ENCODE data around the gene ZBTB5. TPM values are rescaled to one million over a fixed set of nuclear protein-coding genes. Genes with fewer than 3 reads are reported as not detected.

The ZBTB5 gene
- total and polyA plus RNA-seq, 2 of the 13 experiments (the other 11 are each of a cell fraction or from before 2014, with no cell fraction given), result 12.5 to 20.5 TPM

DNA sequence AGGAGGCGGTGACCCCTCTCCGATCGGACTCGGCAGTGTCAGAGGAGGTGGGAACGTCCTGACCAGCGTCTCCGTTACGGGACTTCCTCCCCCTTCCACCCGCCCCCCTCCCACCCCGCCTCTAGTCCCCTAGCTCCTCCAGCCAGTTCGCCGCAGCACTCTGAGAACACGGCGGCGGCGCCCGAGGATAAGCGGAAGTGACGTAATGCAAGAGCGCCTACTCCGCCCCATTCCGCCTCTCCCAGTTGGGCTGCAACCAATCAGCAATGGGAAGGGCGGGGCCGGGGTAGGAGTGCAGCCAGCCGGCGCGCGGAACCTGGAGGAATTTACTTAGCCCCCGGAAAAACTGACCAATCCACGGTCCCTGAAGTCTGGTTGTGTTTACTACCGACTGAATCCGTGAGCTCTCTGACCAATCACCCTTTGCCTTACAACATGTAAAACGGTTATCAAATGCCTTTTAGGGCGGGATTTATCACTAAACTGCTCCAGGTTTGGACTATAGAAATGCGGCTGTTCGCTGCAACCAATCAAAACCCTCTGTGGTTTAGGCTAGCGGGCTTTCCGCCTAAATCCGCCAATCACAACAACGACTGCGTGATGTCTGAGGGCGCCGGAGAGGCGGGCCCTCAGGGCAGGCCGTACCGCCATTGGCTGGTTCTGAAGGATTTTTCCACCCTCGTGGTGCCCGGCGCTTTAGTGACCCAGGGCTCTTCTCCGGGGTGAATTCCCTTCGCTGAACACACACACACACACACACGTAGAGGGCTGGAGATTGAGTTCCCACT lies at the start of gene ZBTB5 (continued):
- TF ChIP-seq, protein P1, sequence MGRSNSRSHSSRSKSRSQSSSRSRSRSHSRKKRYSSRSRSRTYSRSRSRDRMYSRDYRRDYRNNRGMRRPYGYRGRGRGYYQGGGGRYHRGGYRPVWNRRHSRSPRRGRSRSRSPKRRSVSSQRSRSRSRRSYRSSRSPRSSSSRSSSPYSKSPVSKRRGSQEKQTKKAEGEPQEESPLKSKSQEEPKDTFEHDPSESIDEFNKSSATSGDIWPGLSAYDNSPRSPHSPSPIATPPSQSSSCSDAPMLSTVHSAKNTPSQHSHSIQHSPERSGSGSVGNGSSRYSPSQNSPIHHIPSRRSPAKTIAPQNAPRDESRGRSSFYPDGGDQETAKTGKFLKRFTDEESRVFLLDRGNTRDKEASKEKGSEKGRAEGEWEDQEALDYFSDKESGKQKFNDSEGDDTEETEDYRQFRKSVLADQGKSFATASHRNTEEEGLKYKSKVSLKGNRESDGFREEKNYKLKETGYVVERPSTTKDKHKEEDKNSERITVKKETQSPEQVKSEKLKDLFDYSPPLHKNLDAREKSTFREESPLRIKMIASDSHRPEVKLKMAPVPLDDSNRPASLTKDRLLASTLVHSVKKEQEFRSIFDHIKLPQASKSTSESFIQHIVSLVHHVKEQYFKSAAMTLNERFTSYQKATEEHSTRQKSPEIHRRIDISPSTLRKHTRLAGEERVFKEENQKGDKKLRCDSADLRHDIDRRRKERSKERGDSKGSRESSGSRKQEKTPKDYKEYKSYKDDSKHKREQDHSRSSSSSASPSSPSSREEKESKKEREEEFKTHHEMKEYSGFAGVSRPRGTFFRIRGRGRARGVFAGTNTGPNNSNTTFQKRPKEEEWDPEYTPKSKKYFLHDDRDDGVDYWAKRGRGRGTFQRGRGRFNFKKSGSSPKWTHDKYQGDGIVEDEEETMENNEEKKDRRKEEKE (IDR thresholded peaks at IDR 0.05), result no peak
- TF ChIP-seq ZNF543 (CRISPR knock-in tag; IDR thresholded peaks at IDR 0.05), result no peak
- 0 out of 2 replicates have a peak, but pooled peaks have one; percentile 2 for TF ChIP-seq FOSL2 (CRISPR knock-in tag; IDR thresholded peaks at IDR 0.05)
- TF ChIP-seq NFE2L2 (IDR thresholded peaks at IDR 0.05; ENCODE audit: low read length), result no peak
- TF ChIP-seq TAF15 (IDR thresholded peaks at IDR 0.05; ENCODE audit: low read depth, low read length, poor library complexity, severe bottlenecking), result no peak
- TF ChIP-seq ZXDC (CRISPR knock-in tag; IDR thresholded peaks at IDR 0.05), result no peak
- TF ChIP-seq SMYD3 (CRISPR knock-in tag; IDR thresholded peaks at IDR 0.05), result no peak
- peak; percentile 74 for TF ChIP-seq TFDP2 (CRISPR knock-in tag; IDR thresholded peaks at IDR 0.05)
- peak; percentile 67 for TF ChIP-seq ZMYM4 (CRISPR knock-in tag; IDR thresholded peaks at IDR 0.05)
- no peak for TF ChIP-seq ZNF660 (CRISPR knock-in tag; IDR thresholded peaks at IDR 0.05; ENCODE audit: borderline replicate concordance, low read depth)
- TF ChIP-seq HOXA3 (CRISPR knock-in tag; IDR thresholded peaks at IDR 0.05), result peak; percentile 29; the same call in 1 of the 2 replicates
- no peak for TF ChIP-seq U2AF1 (optimal IDR thresholded peaks at IDR 0.05; ENCODE audit: low read depth, low read length)
- TF ChIP-seq ZSCAN21 (CRISPR knock-in tag; IDR thresholded peaks at IDR 0.05; ENCODE audit: borderline replicate concordance), result no peak
- TF ChIP-seq ZNF234 (CRISPR knock-in tag; conservative IDR thresholded peaks at IDR 0.05), result 0 out of 2 replicates have a peak, but pooled peaks have one; percentile 29
- peak; percentile 69; the same call in 1 of the 2 replicates for TF ChIP-seq SP4 (CRISPR knock-in tag; IDR thresholded peaks at IDR 0.05)
- peak; percentile 23; the same call in 1 of the 2 replicates for TF ChIP-seq IRF2 (CRISPR knock-in tag; IDR thresholded peaks at IDR 0.05)
- no peak for TF ChIP-seq ZNF564 (CRISPR knock-in tag; IDR thresholded peaks at IDR 0.05)
- TF ChIP-seq IKZF5 (CRISPR knock-in tag; IDR thresholded peaks at IDR 0.05), result 0 out of 2 replicates have a peak, but pooled peaks have one; percentile 11
- no peak for TF ChIP-seq BATF2 (CRISPR knock-in tag; IDR thresholded peaks at IDR 0.05)
- TF ChIP-seq YEATS2 (CRISPR knock-in tag; IDR thresholded peaks at IDR 0.05; ENCODE audit: borderline replicate concordance), result no peak
- no peak for TF ChIP-seq PAF1 (CRISPR knock-in tag; IDR thresholded peaks at IDR 0.05)
- TF ChIP-seq ZBTB7B (CRISPR knock-in tag; IDR thresholded peaks at IDR 0.05), result no peak

Measured in HepG2 (cell line).